Panc1 (cell line): Measurements from ENCODE around the gene TTPAL. TPM values are rescaled to one million over a fixed set of nuclear protein-coding genes. Genes with fewer than 3 reads are reported as not detected.

Source experiments
- ATAC-seq: fragments of 200-7000 bp; cut with Tn5 transposase; 2 replicates; pipeline ENCODE4 v1.9.1; 2020; ENCODE audit warnings: mild to moderate bottlenecking, moderate library complexity
- BruUV-seq: library from RNA; stranded (reverse); fragments of 400-500 nt; replicated peaks from 2 replicates; lab custom pipeline; 2021; lab: Mats Ljungman, UMichigan
- CTCF ChIA-PET: fragments of 300-600 bp; sonication (Branson Sonifier 250); formaldehyde crosslinking; loops from one replicate; lab custom pipeline; 2022; ENCODE audit warnings: antibody characterized with exemption; lab: Charles Lee
- POLR2A ChIA-PET: fragments of 300-600 bp; sonication (Branson Sonifier 250); formaldehyde crosslinking; loops from one replicate; lab custom pipeline; 2022; ENCODE audit warnings: antibody characterized with exemption; lab: Charles Lee
- DNase-seq: peaks from one replicate; pipeline ENCODE4 v3.0.0-alpha.2; 2010; ENCODE audit warnings: low read depth, low spot score
- H3K27ac ChIP-seq: 2 replicates; pipeline ENCODE4 v1.5.1; 2011; ENCODE audit warnings: mild to moderate bottlenecking, low read length, inconsistent platforms
- H3K27me3 ChIP-seq: fragments of 200-500 bp; sonication (Bioruptor generic); 2 replicates; pipeline ENCODE4 v1.6.0; 2014; ENCODE audit warnings: low read length, inconsistent platforms; ENCODE audit not compliant: control insufficient read depth, insufficient read depth
- H3K36me3 ChIP-seq: fragments of 200-500 bp; sonication (Bioruptor generic); 2 replicates; pipeline ENCODE4 v1.5.1; 2014; ENCODE audit warnings: inconsistent platforms, mild to moderate bottlenecking, low read length, moderate library complexity; ENCODE audit not compliant: control insufficient read depth, insufficient read depth
- H3K4me1 ChIP-seq: 2 replicates; pipeline ENCODE4 v1.5.1; 2011; ENCODE audit warnings: inconsistent platforms, mild to moderate bottlenecking, low read length, moderate library complexity; ENCODE audit not compliant: control insufficient read depth, insufficient read depth
- H3K4me3 ChIP-seq, 2 experiments: 2 replicates each; pipeline ENCODE4 v1.5.1; 2011 to 2012; ENCODE audit warnings: low read depth in 2 of 2, low read length in 2 of 2, mild to moderate bottlenecking in 2 of 2, inconsistent platforms in 1 of 2, moderate library complexity in 1 of 2
- H3K9me3 ChIP-seq: fragments of 200-500 bp; sonication (Bioruptor generic); 2 replicates; pipeline ENCODE4 v1.5.1; 2014; ENCODE audit warnings: low read depth, mild to moderate bottlenecking, inconsistent platforms, low read length, moderate library complexity; ENCODE audit not compliant: control insufficient read depth, insufficient read depth
- CTCF ChIP-seq: fragments of 450-650 bp; IDR thresholded peaks from 2 replicates; pipeline ENCODE4 v1.5.1; 2017; ENCODE audit warnings: mild to moderate bottlenecking
- POLR2AphosphoS5 ChIP-seq: IDR thresholded peaks from 2 replicates; pipeline ENCODE4 v1.6.1; 2012; ENCODE audit warnings: mild to moderate bottlenecking, low read depth, low read length, moderate library complexity
- SIN3A ChIP-seq: IDR thresholded peaks from 2 replicates; pipeline ENCODE4 v1.6.1; 2012; ENCODE audit warnings: low read depth, mild to moderate bottlenecking, low read length, moderate library complexity, borderline replicate concordance; ENCODE audit not compliant: insufficient read depth
- TCF7L2 ChIP-seq: IDR thresholded peaks from 2 replicates; pipeline ENCODE4 v1.6.1; 2011; ENCODE audit warnings: mild to moderate bottlenecking, low read depth, low read length, inconsistent platforms
- in situ Hi-C: cut with HindIII; loops from 2 replicates; pipeline ENCODE4 v1.10.0; 2016; ENCODE audit warnings: low sequenced_read_pairs, low pct_unique_long_range_greater_than_20kb
- intact Hi-C: fragments of 100-400 bp; cut with micrococcal nuclease; formaldehyde crosslinking; loops from one replicate; pipeline ENCODE4 v1.10.0; 2022; ENCODE audit not compliant: unreplicated experiment
- total RNA-seq: library from RNA; stranded (reverse); gene quantifications from one replicate; pipeline ENCODE4 v1.2.1, GENCODE V29; 2021; ENCODE audit not compliant: unreplicated experiment
- TF ChIP-seq, protein P1 (sequence below), 2 experiments: IDR thresholded peaks; 2 replicates each; pipeline ENCODE4 v1.6.1; 2011 to 2012; ENCODE audit warnings: low read depth in 2 of 2, control low read depth in 1 of 2, low read length in 1 of 2, mild to moderate bottlenecking in 1 of 2, moderate library complexity in 1 of 2; ENCODE audit not compliant: insufficient read depth in 1 of 2

TTPAL gene
- total RNA-seq, 1 experiment from 2014 or later: 37.4 TPM

DNA sequence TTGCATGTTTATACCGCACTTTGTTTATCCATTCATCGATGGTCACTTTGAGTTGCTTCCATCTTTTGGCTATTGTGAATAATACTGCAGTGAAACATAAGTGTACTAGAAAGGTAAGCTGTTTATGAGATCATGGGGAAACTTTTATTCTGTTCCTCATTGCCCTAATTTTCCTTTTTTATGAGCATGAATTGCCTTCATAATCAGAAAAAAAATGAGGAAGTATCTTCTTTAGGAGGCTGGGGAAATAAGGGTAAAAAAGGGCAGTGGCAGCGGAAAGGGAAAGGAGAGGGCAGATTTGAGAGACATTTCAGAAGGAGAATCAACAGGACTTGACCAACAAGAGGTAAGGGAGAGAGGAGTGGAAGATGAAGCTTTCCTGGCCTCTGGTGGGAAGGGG, 60.5 kb downstream of the TTPAL start:
- no peaks in the 10 kb centered on the region for H3K9me3 ChIP-seq
- peaks cover 13% of the 10 kb centered on the region for H3K4me1 ChIP-seq
- TF ChIP-seq CTCF (no peak), SIN3A (no peak), TCF7L2 (no peak), POLR2AphosphoS5 (no peak)
- TF ChIP-seq, protein P1, sequence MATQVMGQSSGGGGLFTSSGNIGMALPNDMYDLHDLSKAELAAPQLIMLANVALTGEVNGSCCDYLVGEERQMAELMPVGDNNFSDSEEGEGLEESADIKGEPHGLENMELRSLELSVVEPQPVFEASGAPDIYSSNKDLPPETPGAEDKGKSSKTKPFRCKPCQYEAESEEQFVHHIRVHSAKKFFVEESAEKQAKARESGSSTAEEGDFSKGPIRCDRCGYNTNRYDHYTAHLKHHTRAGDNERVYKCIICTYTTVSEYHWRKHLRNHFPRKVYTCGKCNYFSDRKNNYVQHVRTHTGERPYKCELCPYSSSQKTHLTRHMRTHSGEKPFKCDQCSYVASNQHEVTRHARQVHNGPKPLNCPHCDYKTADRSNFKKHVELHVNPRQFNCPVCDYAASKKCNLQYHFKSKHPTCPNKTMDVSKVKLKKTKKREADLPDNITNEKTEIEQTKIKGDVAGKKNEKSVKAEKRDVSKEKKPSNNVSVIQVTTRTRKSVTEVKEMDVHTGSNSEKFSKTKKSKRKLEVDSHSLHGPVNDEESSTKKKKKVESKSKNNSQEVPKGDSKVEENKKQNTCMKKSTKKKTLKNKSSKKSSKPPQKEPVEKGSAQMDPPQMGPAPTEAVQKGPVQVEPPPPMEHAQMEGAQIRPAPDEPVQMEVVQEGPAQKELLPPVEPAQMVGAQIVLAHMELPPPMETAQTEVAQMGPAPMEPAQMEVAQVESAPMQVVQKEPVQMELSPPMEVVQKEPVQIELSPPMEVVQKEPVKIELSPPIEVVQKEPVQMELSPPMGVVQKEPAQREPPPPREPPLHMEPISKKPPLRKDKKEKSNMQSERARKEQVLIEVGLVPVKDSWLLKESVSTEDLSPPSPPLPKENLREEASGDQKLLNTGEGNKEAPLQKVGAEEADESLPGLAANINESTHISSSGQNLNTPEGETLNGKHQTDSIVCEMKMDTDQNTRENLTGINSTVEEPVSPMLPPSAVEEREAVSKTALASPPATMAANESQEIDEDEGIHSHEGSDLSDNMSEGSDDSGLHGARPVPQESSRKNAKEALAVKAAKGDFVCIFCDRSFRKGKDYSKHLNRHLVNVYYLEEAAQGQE (IDR thresholded peaks at IDR 0.05; ENCODE audit: insufficient read depth in 1 of 2, low read depth in 2 of 2, low read length in 1 of 2): no peak
- no peak for ATAC-seq
- CTCF ChIA-PET: no interaction called here
- H3K36me3 ChIP-seq: no peaks in the 10 kb centered on the region
- BruUV-seq: no TSS peak
- H3K4me3 ChIP-seq: no peak overlapping the region
- no peaks in the 10 kb centered on the region for H3K27me3 ChIP-seq
- intact Hi-C loops: loop anchor here (10.0 kb wide), 1 partner anchor 69 kb away; no protein-coding TSS in a partner anchor
- H3K27ac ChIP-seq: 0 out of 2 replicates have a peak overlapping the region, but pooled peaks have one; percentile 10
- DNase-seq: no peak
- in situ Hi-C loops: no loop called here
- POLR2A ChIA-PET: no interaction called here

DNA sequence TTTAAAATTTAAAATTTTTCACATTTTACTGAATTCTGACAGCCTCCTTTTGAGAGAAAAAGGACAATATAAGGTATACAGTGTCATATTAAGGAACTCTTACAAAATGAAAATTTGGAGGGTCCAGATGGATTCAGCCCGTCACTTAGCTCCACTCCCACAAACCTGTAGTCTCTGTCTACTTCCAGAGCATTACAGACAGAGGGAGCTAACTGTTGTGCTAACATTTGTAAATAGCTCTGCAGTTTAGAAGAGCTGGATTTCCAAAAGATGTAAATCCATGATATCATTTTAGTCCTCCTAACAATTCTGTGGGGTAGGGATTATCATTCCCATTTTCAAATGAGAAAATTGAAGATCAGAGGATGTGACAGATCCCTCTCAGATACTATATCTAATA, 62.3 kb downstream of the TTPAL start:
- in situ Hi-C loops: no loop called here
- intact Hi-C loops: loop anchor here (10.0 kb wide), 1 partner anchor 67 kb away; no protein-coding TSS in a partner anchor
- ATAC-seq (no peak), DNase-seq (no peak)
- no peaks in the 10 kb centered on the region for H3K27me3 ChIP-seq
- TF ChIP-seq CTCF (no peak), TCF7L2 (no peak), SIN3A (no peak), POLR2AphosphoS5 (no peak)
- TF ChIP-seq, protein P1 (IDR thresholded peaks at IDR 0.05; ENCODE audit: insufficient read depth in 1 of 2, low read depth in 2 of 2, low read length in 1 of 2): no peak
- no peak overlapping the region for H3K4me3 ChIP-seq
- H3K4me1 ChIP-seq: peaks cover 13% of the 10 kb centered on the region
- POLR2A ChIA-PET: no interaction called here
- BruUV-seq: no TSS peak
- no peaks in the 10 kb centered on the region for H3K36me3 ChIP-seq
- no peaks in the 10 kb centered on the region for H3K9me3 ChIP-seq
- CTCF ChIA-PET: interaction anchor here (1.1 kb wide), 1 partner anchor 72 kb away, joined by 5 read pairs; no protein-coding TSS in a partner anchor
- no peak overlapping the region for H3K27ac ChIP-seq
